Neural crest cell (in vitro differentiated cells): ENCODE measurements around the gene PLA2R1. TPM values are rescaled to one million over a fixed set of nuclear protein-coding genes. Genes with fewer than 3 reads are reported as not detected.

ENCODE experiments used
- DNase-seq: peaks from one replicate; pipeline ENCODE4 v3.0.0; 2021; ENCODE audit warnings: low read depth, mixed read lengths, low spot score
- H3K27ac Mint-ChIP-seq: one replicate; pipeline ENCODE4 v1.8.0; 2021; ENCODE audit warnings: mild to moderate bottlenecking, mixed read lengths; ENCODE audit not compliant: unreplicated experiment
- H3K27me3 Mint-ChIP-seq: 2 replicates; pipeline ENCODE4 v1.8.0; 2021; ENCODE audit warnings: low read depth, mild to moderate bottlenecking, mixed read lengths
- H3K36me3 Mint-ChIP-seq: 2 replicates; pipeline ENCODE4 v1.8.0; 2021; ENCODE audit warnings: low read depth, mild to moderate bottlenecking, mixed read lengths
- H3K4me1 Mint-ChIP-seq: 2 replicates; pipeline ENCODE4 v1.8.0; 2021; ENCODE audit warnings: mixed read lengths
- H3K4me3 Mint-ChIP-seq: one replicate; pipeline ENCODE4 v1.8.0; 2021; ENCODE audit warnings: mild to moderate bottlenecking, mixed read lengths
- H3K9me3 Mint-ChIP-seq: 2 replicates; pipeline ENCODE4 v1.8.0; 2021; ENCODE audit warnings: mixed read lengths
- total RNA-seq: library from RNA; stranded (reverse); gene quantifications from 2 replicates; pipeline ENCODE4 v1.2.1, GENCODE V29; 2021
- TF ChIP-seq, protein P1 (sequence below): fragments of 200-600 bp; sonication (generic); conservative IDR thresholded peaks from 2 replicates; pipeline ENCODE4 v1.5.0; 2021; ENCODE audit warnings: antibody characterized with exemption, mild to moderate bottlenecking

PLA2R1 gene
- total RNA-seq, 1 donor from 2014 or later, result 0.09 TPM

DNA sequence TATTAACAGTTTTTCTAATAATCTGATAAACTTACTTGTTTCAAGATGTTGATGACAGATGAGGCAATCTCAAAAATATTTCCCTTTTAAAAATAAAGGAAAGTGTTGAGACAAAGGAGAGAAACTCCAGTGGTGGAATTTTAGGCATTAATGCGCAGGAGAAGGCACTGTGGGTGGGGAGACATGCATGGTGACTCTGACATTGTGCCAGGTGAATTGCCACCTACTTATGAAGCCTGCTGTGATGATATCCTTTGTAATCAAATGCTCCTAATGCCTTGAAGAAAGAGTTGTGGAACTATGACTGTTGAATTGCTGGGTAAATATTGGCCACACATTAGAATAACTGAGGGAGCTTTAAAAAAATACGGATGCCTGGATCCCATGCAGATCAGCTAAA is 101.4 kb downstream of the PLA2R1 start:
- TF ChIP-seq, protein P1, sequence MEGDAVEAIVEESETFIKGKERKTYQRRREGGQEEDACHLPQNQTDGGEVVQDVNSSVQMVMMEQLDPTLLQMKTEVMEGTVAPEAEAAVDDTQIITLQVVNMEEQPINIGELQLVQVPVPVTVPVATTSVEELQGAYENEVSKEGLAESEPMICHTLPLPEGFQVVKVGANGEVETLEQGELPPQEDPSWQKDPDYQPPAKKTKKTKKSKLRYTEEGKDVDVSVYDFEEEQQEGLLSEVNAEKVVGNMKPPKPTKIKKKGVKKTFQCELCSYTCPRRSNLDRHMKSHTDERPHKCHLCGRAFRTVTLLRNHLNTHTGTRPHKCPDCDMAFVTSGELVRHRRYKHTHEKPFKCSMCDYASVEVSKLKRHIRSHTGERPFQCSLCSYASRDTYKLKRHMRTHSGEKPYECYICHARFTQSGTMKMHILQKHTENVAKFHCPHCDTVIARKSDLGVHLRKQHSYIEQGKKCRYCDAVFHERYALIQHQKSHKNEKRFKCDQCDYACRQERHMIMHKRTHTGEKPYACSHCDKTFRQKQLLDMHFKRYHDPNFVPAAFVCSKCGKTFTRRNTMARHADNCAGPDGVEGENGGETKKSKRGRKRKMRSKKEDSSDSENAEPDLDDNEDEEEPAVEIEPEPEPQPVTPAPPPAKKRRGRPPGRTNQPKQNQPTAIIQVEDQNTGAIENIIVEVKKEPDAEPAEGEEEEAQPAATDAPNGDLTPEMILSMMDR, result no peak
- no peaks in the 10 kb centered on the region for H3K27me3 Mint-ChIP-seq
- H3K27ac Mint-ChIP-seq, result no peak overlapping the region
- peaks cover 8% of the 10 kb centered on the region for H3K9me3 Mint-ChIP-seq
- no peak for DNase-seq
- H3K4me1 Mint-ChIP-seq, result peaks cover 4% of the 10 kb centered on the region
- no peaks in the 10 kb centered on the region for H3K36me3 Mint-ChIP-seq
- H3K4me3 Mint-ChIP-seq, result no peak overlapping the region

DNA sequence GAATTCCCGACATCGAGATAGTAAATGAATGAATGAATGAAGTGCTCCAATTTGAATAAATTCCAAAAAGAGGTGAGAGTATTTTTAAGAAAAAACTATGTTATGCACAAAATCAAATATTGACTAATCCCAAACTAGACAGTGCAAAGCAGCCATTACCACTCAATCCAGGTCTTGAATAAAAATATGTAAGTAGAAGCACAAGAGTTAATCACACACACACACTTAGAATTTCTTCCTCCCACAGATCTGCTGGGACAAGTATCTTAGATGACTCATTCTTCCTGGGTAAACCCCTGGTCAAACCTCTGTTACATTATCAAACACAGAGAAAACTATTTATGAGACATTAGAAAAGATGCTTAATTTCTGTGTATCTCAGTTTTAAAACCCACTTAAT is 102.0 kb downstream of the PLA2R1 start:
- Mint-ChIP-seq H3K4me3 (no peak overlapping the region), H3K9me3 (peaks cover 8% of the 10 kb centered on the region), H3K27ac (no peak overlapping the region), H3K36me3 (no peaks in the 10 kb centered on the region), H3K27me3 (no peaks in the 10 kb centered on the region), H3K4me1 (peaks cover 4% of the 10 kb centered on the region)
- no peak for DNase-seq
- TF ChIP-seq, protein P1, result no peak

DNA sequence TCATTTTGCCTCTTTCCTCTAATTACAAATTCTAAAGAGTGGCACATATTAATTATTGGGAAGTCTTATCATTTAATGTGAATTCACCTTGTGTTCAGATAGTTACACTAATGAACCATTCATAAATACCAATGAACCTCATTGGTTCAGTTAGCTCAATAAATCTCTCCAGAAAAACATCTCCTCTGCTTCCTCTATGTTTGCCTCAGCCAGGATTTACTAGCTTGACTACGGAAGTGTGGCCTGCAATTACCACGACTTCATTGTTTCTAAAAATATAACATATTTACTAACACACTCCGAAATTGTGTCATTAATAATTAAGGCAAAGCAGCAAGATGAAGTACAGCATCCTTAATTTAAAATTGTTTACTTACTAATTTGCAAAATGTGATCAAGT is 103.3 kb downstream of the PLA2R1 start:
- Mint-ChIP-seq H3K27me3 (no peaks in the 10 kb centered on the region), H3K27ac (no peak overlapping the region), H3K36me3 (no peaks in the 10 kb centered on the region), H3K4me3 (no peak overlapping the region), H3K9me3 (peaks cover 8% of the 10 kb centered on the region), H3K4me1 (peaks cover 4% of the 10 kb centered on the region)
- TF ChIP-seq, protein P1, result no peak
- DNase-seq, result no peak

DNA sequence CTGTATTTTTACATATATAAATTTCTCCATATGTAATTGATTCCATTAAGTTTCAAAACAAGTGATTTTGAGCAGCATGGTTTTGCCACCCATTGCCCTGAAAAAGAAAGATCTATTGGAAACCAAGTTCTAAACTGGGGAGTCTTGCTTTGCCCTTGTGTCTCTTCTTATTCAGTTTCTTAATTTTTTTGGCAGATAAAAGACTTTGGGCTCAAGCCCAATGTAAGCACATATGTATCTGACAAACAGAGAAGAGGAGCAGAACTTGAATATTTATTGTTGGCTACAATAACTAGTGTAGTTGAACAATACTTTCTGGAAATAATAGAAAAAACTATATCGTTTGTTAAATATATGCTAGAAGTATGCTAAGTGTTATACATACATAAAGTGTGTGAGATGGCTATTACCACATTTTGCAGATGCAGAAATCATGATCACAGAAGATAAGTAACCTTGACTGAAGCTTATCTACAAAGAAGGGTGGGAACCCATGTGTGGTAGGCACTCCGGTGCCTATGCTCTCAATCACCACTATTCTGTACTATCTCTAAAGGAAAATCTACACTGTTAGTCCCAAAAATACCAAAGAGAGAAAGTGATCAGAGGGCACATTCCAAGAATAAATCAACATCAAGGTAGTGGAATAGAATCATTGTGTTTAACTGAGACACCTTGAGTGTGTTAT is 109.1 kb downstream of the PLA2R1 start:
- Mint-ChIP-seq H3K4me3 (no peak overlapping the region), H3K4me1 (no peaks in the 10 kb centered on the region), H3K36me3 (no peaks in the 10 kb centered on the region)

DNA sequence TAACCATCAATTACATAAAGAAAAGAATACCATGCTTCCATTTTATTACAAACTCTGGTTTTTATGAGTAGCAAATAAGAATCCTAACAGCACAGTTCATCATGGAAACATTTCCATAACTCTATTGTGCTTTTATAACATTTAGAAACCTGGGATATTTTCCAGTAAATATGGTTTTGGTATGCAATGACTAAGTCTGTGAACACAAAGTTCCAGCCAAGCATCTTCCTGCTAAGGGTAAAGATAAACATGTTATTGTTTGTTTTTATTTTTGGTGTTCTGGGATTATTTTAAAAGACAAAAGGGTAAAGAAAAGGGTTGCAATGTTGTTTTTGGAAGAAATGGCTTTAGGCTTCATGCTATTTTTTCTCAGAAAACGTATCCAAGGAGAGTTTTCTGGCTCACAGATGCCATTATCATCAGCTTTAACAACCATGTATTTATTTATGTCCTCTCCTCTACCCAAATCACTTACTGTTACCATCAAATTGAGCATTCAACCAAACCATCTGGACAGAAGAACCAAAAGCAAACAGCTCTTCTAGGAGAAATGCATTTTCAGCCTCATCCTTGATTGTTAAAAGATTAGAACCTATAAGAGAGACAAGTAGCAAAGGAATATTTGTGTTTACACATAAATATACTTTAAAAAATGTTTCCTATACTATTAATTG is 116.0 kb downstream of the PLA2R1 start:
- Mint-ChIP-seq H3K27ac (no peak overlapping the region), H3K27me3 (peaks cover 3% of the 10 kb centered on the region), H3K36me3 (no peaks in the 10 kb centered on the region), H3K4me1 (no peaks in the 10 kb centered on the region), H3K9me3 (no peaks in the 10 kb centered on the region), H3K4me3 (no peak overlapping the region)
- TF ChIP-seq, protein P1, result no peak
- DNase-seq, result no peak

More for the DNA sequence above, 109.1 kb downstream of the PLA2R1 start:
- Mint-ChIP-seq H3K27me3 (peaks cover 3% of the 10 kb centered on the region), H3K9me3 (peaks cover 2% of the 10 kb centered on the region), H3K27ac (no peak overlapping the region)
- DNase-seq, result no peak
- TF ChIP-seq, protein P1, result no peak
